ENCODE results near the gene TMEM151B.
A peak's percentile ranks its signal among the peaks of the same experiment; 100 is the strongest.
"Not testable (repeated sequence)": the region's sequence is repeated elsewhere in the genome, so short reads cannot be mapped to it uniquely, and the experiment has no call there.

TMEM151B gene

GRCh38 chr6:44269921-44270525 lies at the start of gene TMEM151B:
TSS of gene TMEM151B (plus strand) at chr6:44270450. CDS start at chr6:44270743, 293 bp downstream.
- no peak for DNase-seq

- no peak for DNase-seq
Observed at GRCh38 chr6:44220913-44221290, 49.3 kb upstream of the TMEM151B start.

GRCh38 chr6:44221291-44221960 lies 48.8 kb upstream of the TMEM151B start:
- DNase-seq: peak; percentile 83

GRCh38 chr6:44221961-44222335 lies 48.3 kb upstream of the TMEM151B start:
- DNase-seq: no peak

- no peak for DNase-seq
Observed at GRCh38 chr6:44222486-44223318, 47.5 kb upstream of the TMEM151B start.

- DNase-seq: peak; percentile 26
Observed at GRCh38 chr6:44223319-44224028, 46.8 kb upstream of the TMEM151B start, which contains the start of gene SLC29A1. TSS of gene SLC29A1 (plus strand) at chr6:44223595. CDS start at chr6:44227314, 3,719 bp downstream.

- DNase-seq: no peak
Observed at GRCh38 chr6:44224029-44224964, 46.0 kb upstream of the TMEM151B start.

- DNase-seq: no peak
Observed at GRCh38 chr6:44224965-44225305, 45.3 kb upstream of the TMEM151B start.

- no peak for DNase-seq
Observed at GRCh38 chr6:44225579-44226325, 44.5 kb upstream of the TMEM151B start.

GRCh38 chr6:44226368-44227147 lies 43.7 kb upstream of the TMEM151B start:
- no peak for DNase-seq

GRCh38 chr6:44227148-44227793 lies 43.0 kb upstream of the TMEM151B start:
- DNase-seq: no peak

- no peak for DNase-seq
Observed at GRCh38 chr6:44228031-44228430, 42.2 kb upstream of the TMEM151B start.

- no peak for DNase-seq
Observed at GRCh38 chr6:44228433-44228832, 41.8 kb upstream of the TMEM151B start.

GRCh38 chr6:44228836-44229235 lies 41.4 kb upstream of the TMEM151B start:
- no peak for DNase-seq

- DNase-seq: no peak
Observed at GRCh38 chr6:44229376-44230033, 40.7 kb upstream of the TMEM151B start.

GRCh38 chr6:44230034-44230675 lies 40.1 kb upstream of the TMEM151B start:
- DNase-seq: no peak

- not testable (repeated sequence) for DNase-seq
Observed at GRCh38 chr6:44231426-44231825, 38.8 kb upstream of the TMEM151B start.

- no peak for DNase-seq
Observed at GRCh38 chr6:44232676-44233566, 37.3 kb upstream of the TMEM151B start.
